ENCODE results near the gene VTN.

The VTN gene, protein sequence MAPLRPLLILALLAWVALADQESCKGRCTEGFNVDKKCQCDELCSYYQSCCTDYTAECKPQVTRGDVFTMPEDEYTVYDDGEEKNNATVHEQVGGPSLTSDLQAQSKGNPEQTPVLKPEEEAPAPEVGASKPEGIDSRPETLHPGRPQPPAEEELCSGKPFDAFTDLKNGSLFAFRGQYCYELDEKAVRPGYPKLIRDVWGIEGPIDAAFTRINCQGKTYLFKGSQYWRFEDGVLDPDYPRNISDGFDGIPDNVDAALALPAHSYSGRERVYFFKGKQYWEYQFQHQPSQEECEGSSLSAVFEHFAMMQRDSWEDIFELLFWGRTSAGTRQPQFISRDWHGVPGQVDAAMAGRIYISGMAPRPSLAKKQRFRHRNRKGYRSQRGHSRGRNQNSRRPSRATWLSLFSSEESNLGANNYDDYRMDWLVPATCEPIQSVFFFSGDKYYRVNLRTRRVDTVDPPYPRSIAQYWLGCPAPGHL

DNA sequence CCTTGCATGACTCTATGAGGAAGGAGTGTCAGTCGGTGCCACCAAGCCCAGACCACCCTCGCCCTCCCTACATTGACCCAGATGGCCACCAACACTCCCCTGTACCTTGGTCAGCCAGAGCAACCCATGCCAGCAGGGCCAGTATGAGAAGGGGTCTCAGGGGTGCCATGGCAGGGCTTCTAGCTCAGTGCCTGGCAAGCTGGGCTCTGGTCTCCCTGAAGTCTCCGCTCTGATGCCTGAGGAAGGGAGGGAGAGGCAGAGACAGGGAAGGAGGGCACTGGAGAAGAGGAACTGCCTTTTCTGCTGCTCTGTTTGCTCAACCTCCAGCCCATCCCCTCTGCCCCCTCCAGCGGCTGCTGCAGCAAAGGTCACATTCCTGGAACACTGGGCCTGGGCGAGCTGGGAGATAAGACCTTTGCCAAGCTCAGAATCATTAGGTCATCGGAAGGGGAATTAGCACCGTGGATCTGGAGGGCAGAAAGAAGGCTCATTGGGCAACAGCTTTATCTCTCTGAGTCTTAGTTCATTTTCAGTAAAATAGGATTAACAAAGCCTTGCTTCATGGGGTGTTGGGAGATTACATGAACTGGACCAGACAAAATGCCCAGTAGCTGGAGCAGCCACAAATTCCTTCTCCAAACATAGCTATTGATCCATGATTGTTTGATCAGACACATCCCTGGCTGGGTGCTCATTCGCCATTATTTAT is at the start of gene VTN:
Gene VTN, minus strand, starts transcription at position 273 of the 709 bp plus-strand sequence. Its CDS starts 104 bp downstream, at position 169.
- DNase-seq: no peak

DNA sequence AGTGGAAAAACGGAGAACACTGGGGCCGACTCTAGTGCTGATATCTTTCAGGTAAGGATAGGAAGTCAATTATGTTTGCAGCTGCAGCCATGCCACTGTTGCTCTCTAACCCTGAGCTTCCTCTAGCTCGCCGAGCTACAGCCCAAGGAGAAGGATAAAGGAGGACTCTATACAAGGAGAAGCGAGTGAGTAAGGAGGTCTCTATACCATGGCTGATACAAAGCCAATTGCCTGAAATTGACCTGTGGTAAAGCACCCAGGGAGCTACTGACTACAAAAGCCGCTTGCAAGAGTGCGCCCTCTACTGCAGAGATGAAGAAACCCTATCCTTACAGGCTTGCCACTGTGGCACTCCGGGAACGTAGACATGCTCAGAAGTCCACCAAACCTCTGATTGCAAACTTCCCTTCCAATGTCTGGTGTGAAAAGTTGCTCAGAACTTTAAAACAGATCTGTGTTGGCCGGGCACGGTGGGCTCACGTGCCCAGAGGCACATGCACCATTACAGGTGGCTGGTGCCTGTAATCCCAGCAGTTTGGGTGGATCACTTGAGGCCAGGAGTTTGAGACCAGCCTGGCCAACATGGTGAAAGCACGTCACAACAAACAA is 46.7 kb upstream of the VTN start:
- peak; percentile 7 for DNase-seq

DNA sequence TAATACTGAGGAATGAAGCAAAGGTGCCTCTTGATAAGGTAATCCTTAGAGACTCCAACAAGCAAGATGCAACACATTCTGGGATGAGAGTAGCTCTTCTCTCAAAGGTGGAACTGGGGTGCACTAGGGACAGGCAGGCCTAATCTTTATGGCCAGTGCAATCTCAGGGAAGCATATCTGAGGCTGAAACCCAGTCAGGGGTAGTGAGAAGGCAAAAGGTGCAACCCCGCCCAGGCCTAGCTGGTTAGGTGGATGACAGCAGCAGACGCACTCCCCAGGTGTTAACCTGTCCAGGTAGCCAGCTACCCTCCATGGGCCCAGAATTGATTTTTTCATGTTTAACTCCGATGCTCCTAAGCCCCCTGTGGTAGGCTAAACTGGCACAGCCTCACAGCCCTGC is 45.8 kb upstream of the VTN start:
- DNase-seq: no peak

DNA sequence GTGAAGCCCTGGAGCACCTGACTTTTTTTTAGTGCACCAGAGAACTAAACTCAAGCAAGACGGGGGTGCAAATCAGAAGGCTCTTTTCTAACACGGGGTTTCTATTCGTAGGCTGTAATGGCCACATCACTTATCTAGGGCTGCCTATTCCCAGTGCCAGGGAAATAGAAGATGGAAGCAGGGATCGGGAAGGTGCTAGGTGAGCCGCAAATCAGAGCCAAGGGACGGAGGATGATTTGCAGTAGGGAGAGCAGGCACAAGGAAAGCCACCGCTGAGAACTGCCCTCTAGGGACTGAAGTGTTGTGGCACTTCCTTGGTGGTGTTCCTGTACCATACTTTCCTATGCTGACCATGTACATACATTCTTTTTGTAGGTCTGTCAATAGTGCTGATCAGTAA is 43.7 kb upstream of the VTN start:
- DNase-seq: no peak

DNA sequence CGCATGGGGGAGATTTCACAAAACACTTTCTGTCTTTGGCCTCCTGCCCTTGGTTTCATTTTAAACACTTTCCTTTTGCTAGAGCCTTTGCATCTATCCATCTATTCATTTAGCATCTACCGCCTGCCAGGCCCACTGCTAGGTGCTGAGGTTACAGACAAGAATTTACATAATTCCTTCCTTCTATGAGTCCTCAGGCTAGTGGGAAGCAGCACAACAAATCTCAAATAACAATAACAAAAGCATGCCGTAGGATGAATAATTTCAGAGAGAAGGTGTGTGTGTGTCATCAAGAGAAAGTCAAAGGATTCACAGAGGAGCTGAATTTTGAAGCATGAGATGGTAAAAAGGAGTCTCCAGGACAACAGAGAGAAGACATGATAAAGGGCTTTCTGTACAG is 42.0 kb upstream of the VTN start:
- DNase-seq: no peak

DNA sequence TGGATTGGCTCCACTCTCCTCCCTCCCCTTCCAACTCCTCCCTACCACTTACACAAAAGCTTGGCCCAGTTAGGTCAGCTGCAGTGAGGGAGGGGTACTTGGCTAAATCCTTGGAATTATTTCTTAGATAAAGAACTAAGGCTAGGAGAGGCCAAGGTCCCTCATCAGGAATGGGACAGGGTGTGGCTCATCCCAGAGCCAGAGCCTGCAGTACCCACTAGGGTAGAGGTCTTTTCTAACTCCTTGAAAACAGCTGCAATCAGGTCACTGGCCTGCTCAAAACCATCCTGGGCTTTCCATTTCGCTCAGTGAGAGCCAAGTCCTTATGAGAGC is 37.8 kb upstream of the VTN start:
- no peak for DNase-seq

DNA sequence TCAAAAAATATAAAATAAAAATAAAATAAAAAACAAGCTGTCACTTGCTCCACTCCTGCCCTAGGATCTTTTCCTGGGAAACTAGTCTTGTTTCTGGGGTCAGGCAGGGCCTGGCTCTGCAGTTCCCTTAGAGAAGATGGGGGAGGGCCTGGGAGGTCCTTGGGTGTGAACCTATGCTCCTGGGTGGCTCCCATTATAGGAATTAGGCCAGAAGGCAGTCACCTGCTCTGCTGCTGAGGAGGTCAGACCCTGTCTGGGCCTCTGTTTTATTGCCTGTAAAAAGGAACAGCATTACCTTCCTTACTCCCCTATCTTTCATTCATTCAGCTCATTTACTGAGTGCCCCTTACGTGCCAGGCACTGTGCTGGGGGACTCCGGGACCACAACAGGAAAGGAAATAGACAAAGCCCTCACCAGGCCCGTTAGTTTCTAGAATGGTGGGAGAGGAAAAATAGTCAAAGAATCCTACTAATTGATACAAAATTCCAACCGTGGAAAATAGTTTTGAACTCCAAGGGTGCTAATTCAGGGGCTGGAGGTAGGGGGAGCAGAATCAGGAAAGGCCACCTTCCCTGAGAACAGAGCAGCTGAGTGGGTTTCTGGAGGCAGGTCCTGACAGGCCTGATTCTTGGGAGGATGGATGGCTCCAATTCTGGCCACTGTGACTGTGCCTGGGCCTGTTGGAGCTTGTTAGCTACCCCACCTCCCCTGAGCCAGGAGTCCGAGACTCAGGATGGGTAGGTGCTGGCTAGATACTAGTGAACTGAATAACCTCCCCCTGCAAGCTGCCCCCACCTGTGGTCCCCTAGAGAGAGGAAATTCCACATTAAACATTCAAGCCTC is 37.2 kb upstream of the VTN start:
- no peak for DNase-seq

DNA sequence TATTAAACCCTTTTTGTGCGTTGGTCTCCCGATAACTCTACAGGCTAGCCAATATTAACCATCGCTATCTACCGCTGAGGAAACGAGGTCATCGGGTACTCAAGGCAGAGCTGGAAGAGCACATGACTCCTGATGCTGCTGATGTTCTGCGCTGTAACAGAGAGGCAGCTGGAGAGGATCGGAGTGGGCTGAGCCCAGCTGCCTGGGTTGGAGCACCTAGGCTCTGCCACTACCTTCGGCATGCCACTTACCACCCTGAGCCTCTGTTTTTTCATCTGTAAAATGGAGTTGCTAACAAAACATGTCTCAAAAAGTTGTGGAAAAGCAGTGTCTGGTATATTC is 36.3 kb upstream of the VTN start:
- DNase-seq: no peak

DNA sequence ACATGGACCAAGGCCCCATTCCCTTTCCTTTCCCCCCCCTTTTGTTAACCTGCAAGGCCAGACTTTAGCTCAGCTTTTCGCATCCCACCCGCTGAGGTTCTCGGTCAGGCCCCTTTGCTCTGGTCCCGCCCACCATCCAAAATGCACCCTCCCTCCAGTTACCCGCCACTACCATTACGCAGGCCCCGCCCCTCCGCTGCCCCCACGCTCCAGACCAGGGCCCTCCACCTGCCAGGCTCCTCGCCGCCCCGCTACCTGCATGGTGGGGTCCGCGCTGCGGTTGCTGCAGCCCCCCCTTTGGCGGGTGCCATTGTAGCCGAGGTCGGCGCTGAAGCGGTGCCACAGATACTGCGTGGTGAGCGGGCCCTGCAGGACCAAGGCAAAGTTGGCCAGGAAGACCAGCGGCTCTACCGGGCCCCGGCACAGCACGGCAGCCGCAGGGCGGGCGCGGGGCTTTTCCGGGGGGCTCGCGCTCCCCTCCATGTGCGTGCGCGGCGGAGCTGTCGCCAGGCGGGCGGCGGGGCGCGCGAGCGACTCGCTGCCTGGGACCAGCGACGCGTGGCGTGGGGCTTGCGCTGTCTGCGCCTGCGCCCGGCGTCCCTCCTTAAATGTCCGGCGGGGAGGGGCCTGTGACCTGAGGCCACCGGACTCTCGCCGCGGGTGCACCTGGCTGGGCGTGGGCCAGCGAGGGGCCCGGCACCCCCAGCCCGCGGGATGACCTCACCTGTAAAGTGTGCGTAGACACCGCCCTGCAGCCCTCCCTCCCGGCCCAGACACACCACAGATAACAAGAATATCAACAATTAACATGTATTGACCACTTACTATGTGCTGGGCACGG is 35.7 kb upstream of the VTN start, which contains the start of gene SLC46A1:
Gene SLC46A1, minus strand, starts transcription at position 581 of the 841 bp plus-strand sequence. Its CDS starts 98 bp downstream, at position 483.
- peak; percentile 28 for DNase-seq

DNA sequence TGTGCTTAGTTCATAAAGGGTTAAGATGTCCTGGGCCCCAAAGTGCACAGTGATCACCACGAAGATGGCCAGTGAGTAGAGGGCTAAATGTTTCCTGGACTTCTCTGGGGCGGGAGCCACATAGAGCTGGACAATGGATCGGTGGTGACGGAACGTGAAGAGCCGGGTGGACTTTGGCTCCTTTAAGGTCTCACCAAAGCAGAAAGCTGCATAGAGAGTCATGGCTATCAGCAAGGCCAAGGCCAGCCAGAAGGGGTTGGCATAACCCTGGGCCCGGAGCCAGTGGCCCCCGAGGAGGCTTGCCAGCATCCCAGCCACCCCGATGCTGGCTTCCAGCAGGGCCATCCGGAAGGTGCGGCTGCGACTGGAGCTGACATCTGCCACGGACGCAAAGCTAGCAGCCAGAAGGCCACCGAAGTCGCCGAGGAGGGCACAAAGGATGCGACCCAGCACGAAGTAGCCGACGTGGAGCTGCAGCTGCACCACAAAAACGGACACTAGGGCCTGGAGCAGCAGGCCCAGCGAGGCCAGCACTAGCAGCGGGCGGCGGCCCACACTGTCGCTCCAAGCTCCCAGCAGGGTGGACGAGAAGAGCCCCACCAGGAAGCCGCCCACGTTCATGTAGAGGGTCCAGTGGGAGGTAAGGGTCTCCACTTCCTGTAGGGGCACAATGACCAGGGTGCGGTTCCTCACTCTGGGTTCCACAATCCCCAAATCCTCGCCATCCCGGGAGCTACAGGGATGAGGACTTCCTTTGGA is 34.9 kb upstream of the VTN start:
- DNase-seq: no peak

DNA sequence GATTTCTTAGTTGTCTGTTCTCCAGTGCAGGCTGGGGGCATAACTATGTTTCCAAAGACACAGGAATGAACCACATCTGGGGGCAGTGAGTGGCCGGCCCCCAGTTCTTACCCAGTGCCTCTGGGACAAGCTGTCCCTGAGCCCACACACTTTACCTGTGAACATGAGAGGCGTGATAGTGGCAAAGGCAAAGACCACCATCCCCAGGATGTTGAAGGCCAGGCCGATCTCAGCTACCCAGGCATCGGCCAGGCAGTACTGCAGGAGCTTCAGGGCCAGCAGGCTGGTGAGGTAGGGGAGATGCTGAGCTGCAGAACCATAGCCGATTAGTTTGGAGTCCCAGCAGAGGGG is 34.3 kb upstream of the VTN start:
- no peak for DNase-seq

DNA sequence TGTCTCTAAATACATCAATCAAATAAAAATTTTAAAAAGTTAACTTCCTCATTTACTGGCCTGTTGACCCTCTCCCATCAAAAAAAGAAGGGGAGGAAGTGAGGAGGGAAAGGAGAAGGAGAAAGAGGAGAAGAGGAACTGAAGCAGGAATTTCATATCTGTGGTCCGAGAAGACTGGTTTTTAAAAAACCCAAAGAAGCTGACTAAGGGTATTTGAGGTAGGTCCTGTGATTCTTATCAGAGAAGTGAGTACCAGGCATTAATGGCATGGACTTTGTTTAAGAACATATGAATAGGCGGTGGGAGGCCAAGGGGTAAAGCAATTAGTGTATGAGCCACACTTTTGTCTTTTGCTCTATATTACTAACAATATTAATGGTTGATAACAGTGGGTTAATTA is 33.9 kb upstream of the VTN start:
- no peak for DNase-seq

DNA sequence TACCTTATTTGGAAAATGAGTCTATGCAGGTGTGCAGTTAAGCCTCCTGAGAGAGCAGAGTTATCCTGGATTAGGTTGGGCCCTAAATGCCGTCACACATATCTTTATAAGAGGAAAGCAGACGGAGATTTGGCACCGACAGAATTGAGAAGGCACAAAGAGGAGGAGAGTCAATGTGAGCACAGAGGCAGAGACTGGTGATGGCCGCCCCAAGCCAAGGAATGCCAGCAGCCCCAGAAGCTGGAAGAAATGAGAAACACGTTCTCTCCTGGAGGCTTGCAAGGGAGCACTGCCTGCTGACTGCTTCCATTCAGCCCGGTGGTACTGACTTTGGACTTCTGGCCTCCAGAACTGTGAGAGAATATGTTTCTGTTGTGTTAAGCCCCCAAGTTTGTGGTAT is 32.7 kb upstream of the VTN start:
- DNase-seq: no peak

DNA sequence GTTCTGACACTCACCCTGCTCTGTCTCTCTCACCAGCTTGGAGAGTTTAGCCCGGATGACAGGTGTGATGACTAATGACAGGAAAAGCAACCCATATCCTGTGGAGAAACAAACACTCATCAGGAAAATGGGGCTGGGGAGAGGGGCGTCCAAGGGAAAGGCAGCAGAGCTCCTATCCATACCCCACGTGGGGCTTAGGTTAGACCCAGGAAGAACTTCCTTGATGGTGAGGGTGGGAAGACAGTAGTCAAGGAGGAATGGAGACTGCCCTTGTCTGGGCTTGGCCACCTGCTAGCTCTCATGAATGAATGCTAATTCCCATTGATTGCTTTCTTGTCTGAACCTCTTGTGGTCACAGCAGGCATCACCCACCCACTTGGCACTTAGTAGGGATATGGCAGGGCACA is 32.1 kb upstream of the VTN start:
- DNase-seq: no peak

DNA sequence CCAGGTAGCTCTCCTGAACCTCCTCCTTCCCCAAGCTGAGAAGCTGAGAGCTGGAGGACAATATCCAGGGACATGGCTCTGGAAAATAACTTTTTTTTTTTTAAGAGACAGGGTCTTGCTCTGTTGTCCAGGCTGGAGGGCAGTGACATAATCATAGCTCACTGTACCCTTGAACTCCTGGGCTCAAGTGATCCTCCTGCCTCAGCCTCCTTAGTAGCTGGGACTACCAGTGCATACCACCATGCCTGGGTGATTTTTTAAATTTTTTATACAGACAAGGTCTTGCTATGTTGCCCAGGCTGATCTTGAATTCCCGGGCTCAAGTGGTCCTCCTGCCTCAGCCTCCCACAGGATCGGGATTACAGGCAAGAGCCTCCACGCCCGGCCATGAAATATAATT is 29.7 kb upstream of the VTN start:
- DNase-seq: no peak

DNA sequence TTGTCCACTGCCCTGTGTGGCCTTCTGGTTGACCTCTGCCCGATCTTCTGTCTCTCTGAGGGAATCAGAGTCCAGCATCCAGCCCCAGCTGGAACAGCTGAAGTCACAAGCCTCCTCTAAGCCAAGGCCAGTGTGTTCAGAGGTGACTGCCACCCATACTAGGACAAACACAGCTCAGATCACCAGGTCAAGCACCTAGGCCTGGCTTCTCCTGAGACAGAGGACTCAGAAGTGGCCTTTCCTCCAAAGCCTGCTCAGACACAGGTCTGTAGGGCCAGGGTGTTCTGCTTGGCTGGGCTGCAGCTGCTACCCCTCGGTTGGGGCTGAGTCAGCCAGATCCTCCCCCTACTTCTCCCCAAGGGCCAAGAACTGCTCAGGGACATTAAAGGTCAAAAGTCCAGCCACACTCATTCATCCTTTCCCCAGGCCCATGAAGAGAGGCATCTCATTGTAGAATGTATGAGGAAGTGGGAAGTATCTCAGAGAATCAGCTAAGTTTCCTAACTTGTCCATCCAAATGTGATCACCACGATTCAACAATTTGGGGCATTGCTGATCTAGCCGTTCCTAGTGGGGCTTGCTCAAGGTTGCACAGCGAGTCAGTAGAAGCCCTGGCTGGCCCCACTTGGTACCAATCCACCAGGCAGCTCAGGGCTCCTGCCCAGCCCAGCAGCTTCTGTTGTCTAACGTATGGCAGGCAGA is 28.3 kb upstream of the VTN start:
- no peak for DNase-seq

DNA sequence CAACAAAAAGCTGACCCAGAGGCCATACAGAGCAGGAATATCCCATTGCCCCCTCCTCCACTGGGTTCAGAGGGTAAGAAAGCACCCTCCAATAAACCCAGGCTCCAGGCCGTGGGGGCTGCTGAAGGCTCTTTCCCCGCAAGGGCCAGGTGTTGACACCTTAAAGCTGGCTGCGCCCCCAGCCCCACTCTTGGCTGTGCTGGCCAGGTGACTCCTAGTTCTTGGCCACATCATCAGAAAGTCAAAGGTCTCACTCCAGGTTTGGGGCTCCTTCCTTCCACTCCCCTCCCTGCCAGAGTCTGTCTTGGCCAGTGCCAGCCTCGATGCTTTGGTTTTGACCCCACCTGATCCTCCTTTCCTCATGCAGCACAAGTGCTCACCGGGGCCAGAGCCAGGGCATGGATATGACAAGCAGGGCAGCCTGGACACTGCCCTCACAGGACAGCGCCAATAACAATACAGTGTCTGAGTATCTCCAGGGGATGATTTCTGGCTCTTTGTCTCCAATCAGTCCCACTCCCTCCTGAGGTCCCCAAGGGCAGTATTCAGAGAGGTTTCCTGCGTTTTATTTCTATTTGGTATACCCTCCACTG is 27.7 kb upstream of the VTN start:
- DNase-seq: no peak

DNA sequence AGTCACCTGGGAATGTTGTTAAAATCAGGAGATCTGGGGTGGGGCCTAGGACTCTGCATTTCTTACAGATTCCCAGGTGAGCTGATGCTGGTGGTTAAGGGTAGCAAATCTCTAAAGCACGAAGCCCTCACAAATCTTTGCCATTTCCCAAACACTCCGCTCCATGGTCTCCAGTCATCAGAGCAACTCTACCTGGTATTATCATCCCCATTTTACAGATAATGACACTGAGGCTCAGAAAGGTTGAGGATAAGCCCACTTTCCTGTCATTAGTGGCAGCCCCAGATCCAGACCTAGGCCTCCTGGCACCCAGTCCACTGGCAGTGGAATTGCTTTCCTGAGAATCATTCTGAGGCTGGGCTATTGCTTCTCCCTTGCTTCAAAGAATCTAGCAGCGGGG is 27.2 kb upstream of the VTN start:
- DNase-seq: no peak

DNA sequence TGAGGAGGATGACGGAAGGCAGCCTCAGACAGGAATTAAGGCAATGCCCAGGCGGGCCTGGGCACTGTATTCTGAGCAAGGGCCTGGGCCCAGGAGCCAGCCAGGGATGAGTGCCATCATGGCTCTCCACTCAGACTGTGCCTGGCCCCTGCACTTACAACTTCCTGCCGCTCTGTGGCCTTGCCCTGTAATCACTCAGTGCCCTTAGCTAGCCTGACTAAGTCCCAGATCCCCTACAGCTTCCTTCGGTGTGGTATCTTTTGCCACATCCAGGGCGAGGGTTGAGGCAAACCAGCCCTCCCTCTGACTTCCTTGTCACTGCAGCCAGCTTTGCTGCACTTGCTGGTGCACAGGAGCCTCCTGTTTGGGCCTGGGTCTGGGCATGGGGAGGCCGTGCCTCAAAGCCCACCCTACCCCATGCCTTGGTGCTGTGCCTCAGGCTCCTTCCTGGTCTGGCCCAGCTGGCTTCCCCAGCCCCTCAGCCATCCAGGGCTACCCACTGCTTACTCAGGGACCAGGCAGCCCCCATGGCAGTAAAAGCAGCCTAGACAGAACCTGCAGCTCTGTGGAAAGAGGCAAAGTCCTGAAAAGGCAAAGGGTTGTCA is 26.6 kb upstream of the VTN start:
- no peak for DNase-seq

DNA sequence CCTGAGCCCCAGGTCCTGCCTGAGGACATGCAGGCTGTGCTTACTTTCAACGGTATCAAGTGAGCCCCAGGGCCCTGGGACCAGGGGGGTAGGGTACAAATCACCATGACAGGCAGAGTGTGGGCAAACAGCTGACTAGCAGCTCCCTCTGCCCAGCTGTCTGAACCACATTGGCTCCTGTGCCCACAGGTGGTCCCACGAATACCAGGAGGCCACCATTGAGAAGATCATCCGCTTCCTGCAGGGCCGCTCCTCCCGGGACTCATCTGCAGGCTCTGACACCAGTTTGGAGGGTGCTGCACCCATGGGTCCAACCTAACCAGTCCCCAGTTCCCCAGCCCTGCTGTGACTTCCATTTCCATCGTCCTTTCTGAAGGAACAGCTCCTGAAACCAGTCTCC is 25.9 kb upstream of the VTN start:
- no peak for DNase-seq

Data from NCI-H1092 (cell line).